OCI-LY3 (cell line): ENCODE measurements around the gene CHID1.

ENCODE experiments used
- EZH2phosphoT487 ChIP-seq: fragments of 200-600 bp; shearing (Covaris generic); IDR thresholded peaks from 2 replicates; pipeline ENCODE4 v1.6.1; 2018; ENCODE audit warnings: antibody characterized with exemption, mixed run types, low read depth
- TF ChIP-seq, protein P1 (sequence below): fragments of 200-600, 300-600 bp; sonication (generic); IDR thresholded peaks from 2 replicates; pipeline ENCODE4 v1.5.1; 2014; ENCODE audit warnings: antibody characterized with exemption, low read length, low read depth

DNA sequence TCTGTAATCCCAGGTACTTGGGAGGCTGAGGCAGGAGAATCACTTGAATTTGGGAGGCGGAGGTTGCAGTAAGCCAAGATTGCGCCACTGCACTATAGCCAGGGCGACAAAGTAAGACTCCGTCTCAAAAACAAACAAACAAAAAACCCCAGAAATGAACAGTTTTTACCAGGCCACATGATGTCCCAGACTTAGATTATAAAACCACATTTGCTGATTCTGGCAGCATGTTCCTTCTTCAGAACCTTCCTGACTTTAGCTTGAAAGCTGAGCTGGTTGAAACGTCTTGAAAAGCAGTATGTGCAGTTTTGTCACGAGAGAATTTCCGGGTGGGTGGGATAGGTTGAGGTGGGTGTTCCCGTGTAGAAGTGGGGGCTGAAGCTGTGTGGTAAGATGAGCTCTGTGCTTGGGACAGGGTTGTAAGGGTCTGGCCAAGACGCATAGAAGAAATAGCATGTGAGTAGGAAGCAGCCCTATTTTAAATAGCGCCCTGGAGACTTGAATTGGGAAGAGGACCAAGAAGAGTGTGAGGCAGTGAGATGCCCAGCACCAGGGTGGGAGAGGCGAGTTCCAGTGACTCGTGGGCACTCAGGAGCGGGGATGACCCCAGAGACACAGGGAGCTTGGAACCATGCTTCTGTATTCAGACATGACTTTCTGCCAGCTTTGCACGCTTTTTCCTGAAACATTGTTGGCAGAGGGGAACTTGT is 22.7 kb upstream of the CHID1 start:
- no peak for TF ChIP-seq EZH2phosphoT487
- TF ChIP-seq, protein P1, sequence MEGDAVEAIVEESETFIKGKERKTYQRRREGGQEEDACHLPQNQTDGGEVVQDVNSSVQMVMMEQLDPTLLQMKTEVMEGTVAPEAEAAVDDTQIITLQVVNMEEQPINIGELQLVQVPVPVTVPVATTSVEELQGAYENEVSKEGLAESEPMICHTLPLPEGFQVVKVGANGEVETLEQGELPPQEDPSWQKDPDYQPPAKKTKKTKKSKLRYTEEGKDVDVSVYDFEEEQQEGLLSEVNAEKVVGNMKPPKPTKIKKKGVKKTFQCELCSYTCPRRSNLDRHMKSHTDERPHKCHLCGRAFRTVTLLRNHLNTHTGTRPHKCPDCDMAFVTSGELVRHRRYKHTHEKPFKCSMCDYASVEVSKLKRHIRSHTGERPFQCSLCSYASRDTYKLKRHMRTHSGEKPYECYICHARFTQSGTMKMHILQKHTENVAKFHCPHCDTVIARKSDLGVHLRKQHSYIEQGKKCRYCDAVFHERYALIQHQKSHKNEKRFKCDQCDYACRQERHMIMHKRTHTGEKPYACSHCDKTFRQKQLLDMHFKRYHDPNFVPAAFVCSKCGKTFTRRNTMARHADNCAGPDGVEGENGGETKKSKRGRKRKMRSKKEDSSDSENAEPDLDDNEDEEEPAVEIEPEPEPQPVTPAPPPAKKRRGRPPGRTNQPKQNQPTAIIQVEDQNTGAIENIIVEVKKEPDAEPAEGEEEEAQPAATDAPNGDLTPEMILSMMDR: no peak
